Mucosa of descending colon (tissue), 3 donors: Measurements from ENCODE around the gene CFAP57. TPM values are rescaled to one million over a fixed set of nuclear protein-coding genes. Genes with fewer than 3 reads are reported as not detected.

Source experiments
- ATAC-seq: fragments of 200-7000 bp; cut with Tn5 transposase; one replicate; pipeline ENCODE4 v1.9.1; 2020; ENCODE audit warnings: mild to moderate bottlenecking, moderate library complexity
- DNase-seq, 3 donors: peaks; one replicate each; pipeline ENCODE4 v3.0.0-alpha.2; 2020
- H3K36me3 ChIP-seq: fragments of 200-600 bp; one replicate; pipeline ENCODE4 v1.8.0; 2021; ENCODE audit warnings: low read depth, mild to moderate bottlenecking
- H3K4me1 ChIP-seq: fragments of 200-600 bp; one replicate; pipeline ENCODE4 v1.8.0; 2021; ENCODE audit warnings: low read depth, mild to moderate bottlenecking
- H3K4me3 ChIP-seq: fragments of 200-600 bp; one replicate; pipeline ENCODE4 v1.8.0; 2021; ENCODE audit warnings: mild to moderate bottlenecking
- H3K9me3 ChIP-seq: fragments of 200-600 bp; one replicate; pipeline ENCODE4 v1.8.0; 2021; ENCODE audit warnings: mild to moderate bottlenecking
- intact Hi-C, 2 donors: fragments of 100-400 bp; cut with DNase I in 1 of 2; cut with micrococcal nuclease in 1 of 2; formaldehyde crosslinking; loops; one replicate each; pipeline versions ENCODE4 v1.11.0 to v1.11.1; 2022; cut with DNase I, micrococcal nuclease
- total RNA-seq, 3 donors: library from RNA; stranded (reverse); fragmentation: NEBNext Ultra II Directional in 2 of 3; extraction: Animal tissue kit (Norgen Biotek cat#: 25700) in 2 of 3; gene quantifications; one replicate each; pipeline versions ENCODE4 v1.2.1 to v1.2.4, GENCODE V29; 2021 to 2023
- TF ChIP-seq, protein P1 (sequence below): fragments of 200-600 bp; IDR thresholded peaks from one replicate; pipeline ENCODE4 v1.8.0; 2022; ENCODE audit warnings: antibody characterized with exemption, mild to moderate bottlenecking
- donor health status: DM: no; HTN: no; CAD: no; lungs with moderate emphysema.
- donor health status: DM: no; HTN: no; CAD: no.
- donor health status: DM: no; HTN: yes; CAD: no.

The CFAP57 gene
- total RNA-seq, 3 donors from 2014 or later = 0.34 TPM; not detected in 2

DNA sequence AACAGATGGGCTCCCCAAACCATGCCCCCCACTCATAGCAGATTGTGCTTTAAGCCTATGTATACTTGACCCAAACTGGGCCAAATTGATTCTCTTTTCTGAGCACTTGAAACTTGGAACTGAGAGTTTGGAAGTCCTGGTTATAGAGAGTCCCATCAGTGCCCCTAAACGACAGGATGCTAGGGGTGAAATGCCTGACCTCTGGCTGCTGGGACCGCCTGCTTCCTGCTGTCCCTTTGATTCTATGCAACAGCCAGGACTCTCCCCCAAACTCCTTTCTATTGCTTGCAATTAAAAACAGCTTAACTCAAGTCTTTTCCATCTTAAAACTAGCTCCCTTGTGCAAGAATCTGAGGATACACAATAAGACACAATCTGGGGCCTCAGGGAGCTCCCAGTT lies 108.6 kb downstream of the CFAP57 start:
- H3K4me3 ChIP-seq = no peak overlapping the region
- intact Hi-C loops = no loop called here
- TF ChIP-seq, protein P1, sequence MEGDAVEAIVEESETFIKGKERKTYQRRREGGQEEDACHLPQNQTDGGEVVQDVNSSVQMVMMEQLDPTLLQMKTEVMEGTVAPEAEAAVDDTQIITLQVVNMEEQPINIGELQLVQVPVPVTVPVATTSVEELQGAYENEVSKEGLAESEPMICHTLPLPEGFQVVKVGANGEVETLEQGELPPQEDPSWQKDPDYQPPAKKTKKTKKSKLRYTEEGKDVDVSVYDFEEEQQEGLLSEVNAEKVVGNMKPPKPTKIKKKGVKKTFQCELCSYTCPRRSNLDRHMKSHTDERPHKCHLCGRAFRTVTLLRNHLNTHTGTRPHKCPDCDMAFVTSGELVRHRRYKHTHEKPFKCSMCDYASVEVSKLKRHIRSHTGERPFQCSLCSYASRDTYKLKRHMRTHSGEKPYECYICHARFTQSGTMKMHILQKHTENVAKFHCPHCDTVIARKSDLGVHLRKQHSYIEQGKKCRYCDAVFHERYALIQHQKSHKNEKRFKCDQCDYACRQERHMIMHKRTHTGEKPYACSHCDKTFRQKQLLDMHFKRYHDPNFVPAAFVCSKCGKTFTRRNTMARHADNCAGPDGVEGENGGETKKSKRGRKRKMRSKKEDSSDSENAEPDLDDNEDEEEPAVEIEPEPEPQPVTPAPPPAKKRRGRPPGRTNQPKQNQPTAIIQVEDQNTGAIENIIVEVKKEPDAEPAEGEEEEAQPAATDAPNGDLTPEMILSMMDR = no peak
- DNase-seq (no peak), ATAC-seq (no peak)
- H3K9me3 ChIP-seq = no peaks in the 10 kb centered on the region
- H3K4me1 ChIP-seq = no peaks in the 10 kb centered on the region
- no peaks in the 10 kb centered on the region for H3K36me3 ChIP-seq

DNA sequence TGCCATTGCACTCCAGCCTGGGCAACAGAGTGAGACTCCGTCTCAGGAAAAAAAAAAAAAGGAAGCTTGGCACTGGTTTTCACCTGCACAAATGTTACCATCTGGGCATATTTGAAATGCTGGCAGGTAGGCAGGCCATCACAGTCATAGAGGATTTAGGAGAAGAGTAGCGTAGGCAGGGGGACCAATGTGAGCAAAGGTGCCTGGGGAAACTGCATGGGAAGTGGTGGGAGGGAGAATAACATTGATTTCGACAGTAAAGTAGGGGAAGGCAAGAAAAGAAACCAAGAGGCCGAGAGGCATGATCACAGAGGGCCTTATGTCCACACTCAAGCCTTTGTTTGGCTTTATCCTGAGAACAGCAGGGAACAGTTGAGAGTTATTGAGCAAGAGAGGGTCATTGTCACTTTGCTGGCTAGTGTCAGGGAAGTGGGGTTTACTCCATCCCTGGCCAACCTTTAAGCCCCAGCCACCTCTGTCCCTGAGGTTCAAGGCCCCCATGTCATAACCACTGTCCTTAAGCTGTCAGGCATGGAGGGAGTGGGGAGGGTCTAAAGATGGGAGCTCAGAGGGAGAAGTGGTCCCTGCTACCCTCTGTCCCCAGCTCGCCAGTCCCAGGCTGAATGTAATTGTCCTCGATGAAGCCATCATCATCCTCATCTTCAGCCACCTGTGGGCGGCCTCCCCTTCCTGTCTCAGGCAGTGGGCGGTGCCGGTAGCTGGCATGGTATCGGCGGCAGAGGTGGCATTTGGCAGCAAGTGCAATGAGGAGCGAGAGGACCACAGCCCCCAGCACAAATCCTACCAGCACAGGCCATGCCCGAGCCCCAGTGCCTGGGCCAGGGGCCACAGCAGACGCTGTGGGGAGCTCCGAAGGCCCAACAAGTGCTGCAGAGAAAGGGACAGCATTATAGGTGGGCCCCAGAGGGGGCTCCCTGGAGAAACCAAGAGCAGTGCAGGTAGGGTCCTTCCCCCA lies 110.4 kb downstream of the CFAP57 start:
- Histone ChIP-seq H3K4me1 (peaks cover 7% of the 10 kb centered on the region), H3K36me3 (no peaks in the 10 kb centered on the region), H3K9me3 (no peaks in the 10 kb centered on the region), H3K4me3 (no peak overlapping the region)
- ATAC-seq = no peak
- TF ChIP-seq, protein P1 = no peak
- no peak for DNase-seq
- intact Hi-C loops = no loop called here

DNA sequence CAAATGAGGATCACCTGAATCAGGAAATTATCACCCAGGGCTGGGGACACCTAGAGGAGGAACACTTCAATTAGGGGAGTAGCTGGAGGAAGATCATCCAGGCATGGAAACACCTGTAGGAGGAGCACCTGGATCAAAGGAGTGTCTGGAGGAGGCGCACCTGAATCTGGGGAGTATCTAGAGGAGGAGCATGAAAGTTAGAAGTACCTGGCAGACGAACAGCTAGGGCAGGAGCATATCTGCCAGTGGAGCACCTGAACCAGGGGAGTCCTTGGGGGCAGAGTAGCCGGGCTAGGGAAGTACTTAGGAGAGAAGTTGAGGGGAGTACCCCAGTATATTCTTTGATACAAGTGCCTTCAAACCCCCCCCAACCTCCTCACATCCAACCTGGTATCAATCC lies 111.9 kb downstream of the CFAP57 start:
- DNase-seq (peak in 1 of 3 donors; percentile 18), ATAC-seq (peak; percentile 3)
- H3K4me3 ChIP-seq = no peak overlapping the region
- intact Hi-C loops = no loop called here
- no peaks in the 10 kb centered on the region for H3K36me3 ChIP-seq
- TF ChIP-seq, protein P1 = no peak
- H3K4me1 ChIP-seq = peaks cover 7% of the 10 kb centered on the region
- H3K9me3 ChIP-seq = no peaks in the 10 kb centered on the region

DNA sequence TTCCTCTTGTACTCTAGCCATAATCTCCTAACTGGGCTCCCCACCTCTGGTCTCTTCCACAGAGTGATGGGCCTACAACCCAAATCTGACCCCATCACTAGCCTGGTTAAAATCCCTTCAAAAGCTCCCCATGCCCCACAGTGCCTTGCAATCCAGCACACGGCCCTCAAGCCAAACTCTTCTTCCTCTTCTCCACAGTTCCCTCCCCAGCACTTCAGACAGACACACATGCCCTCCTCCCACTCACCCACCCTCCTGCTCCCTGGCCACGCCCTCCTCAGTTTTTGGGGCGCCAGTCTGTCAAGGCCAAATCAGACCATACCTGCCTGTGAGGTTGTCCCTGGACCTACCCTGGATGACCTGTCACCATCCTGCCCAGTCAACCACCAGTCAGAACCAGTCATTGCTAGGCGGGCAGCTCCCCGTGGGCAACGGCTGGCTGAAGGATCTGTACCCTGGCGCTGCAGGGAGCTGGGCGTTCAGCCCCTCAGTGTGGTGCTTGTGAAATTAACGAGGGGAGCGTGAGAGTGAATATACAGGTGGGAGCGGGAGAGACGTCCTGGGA lies 112.5 kb downstream of the CFAP57 start:
- Histone ChIP-seq H3K36me3 (no peaks in the 10 kb centered on the region), H3K4me1 (peaks cover 7% of the 10 kb centered on the region), H3K9me3 (no peaks in the 10 kb centered on the region), H3K4me3 (peak overlapping the region; percentile 14)
- TF ChIP-seq, protein P1 = no peak
- DNase-seq (peak; percentile 46 to 64 (median 55)), ATAC-seq (peak; percentile 39)
- intact Hi-C loops = no loop called here

DNA sequence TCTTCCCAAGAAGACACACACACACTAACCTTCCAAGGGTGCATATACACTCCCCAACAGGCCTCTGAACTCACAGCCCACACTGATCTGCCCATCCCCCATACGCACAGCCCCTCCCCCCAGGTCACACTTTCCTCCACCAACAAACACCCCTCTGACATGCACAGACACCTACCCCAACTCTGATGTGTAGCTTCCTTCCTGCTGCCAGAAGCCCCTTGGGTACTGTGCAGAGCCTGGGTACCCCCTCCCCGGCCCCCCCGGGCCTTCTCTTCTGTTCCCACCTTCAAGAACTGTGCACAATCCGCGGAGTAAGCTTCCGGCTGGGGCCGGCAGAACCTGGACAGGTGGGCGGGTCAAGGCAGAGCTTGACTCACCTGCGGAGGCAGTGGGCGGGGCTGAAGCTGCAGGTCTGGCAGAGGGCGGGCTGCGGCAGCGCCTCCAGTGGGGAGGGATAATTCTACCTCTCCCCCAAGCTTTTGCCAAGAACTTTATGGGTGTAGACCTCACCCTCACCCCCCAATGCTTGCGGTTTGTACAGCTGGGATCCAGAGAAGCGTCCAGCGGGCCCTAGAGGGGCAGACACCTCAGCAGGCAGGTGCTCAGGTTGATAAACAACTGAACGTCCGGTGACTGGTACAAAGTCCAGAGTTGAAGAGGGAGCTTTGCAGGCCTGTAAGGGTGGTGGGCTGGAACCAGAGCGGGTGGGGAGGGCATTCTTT lies 113.3 kb downstream of the CFAP57 start, which contains the start of gene C1orf210:
C1orf210 (minus strand) TSS at position 313 of the 722 bp plus-strand sequence. CDS start 2,311 bp downstream, outside the sequence.
- Histone ChIP-seq H3K4me1 (peaks cover 7% of the 10 kb centered on the region), H3K9me3 (no peaks in the 10 kb centered on the region), H3K4me3 (peak within 1 kb of the TSS; percentile 14), H3K36me3 (no peaks in the 10 kb centered on the region)
- intact Hi-C loops = no loop called here
- ATAC-seq (peak; percentile 94), DNase-seq (peak; percentile 94 to 95 (median 95))
- TF ChIP-seq, protein P1 = peak; percentile 21
